H1 (cell line): Measurements from ENCODE around the gene QSOX1.

Source experiments
- CTCF ChIP-seq, 3 experiments: IDR thresholded peaks; 1 replicate in 2 of 3; 2 replicates in 1 of 3; pipeline versions ENCODE4 v1.5.1 to v1.6.1; 2011; ENCODE audit warnings: low read length in 3 of 3, mild to moderate bottlenecking in 3 of 3, inconsistent platforms in 2 of 3, low read depth in 1 of 3, moderate library complexity in 1 of 3; ENCODE audit not compliant: insufficient read depth in 1 of 3; ENCODE audit errors: control extremely low read depth in 1 of 3
- MAFK ChIP-seq: IDR thresholded peaks from 2 replicates; pipeline ENCODE4 v1.6.1; 2012; ENCODE audit warnings: low read depth, mild to moderate bottlenecking, improper control_type of control experiment, low read length
- USF2 ChIP-seq: IDR thresholded peaks from 2 replicates; pipeline ENCODE4 v1.6.1; 2011; ENCODE audit warnings: low read length, improper control_type of control experiment

GRCh38 chr1:180211860-180212229 lies 57.2 kb downstream of the QSOX1 start:
- TF ChIP-seq CTCF (IDR thresholded peaks at IDR 0.05; ENCODE audit: control extremely low read depth in 1 of 3, insufficient read depth in 1 of 3, low read depth in 1 of 3, low read length in 3 of 3): no peak
- no peak for TF ChIP-seq MAFK
- TF ChIP-seq USF2: no peak
